NCI-H446 (cell line): ENCODE results near the gene CDYL.
A peak's percentile ranks its signal among the peaks of the same experiment; 100 is the strongest.
"Not testable (repeated sequence)": the region's sequence is repeated elsewhere in the genome, so short reads cannot be mapped to it uniquely, and the experiment has no call there.

Source experiments
- DNase-seq, 2 experiments: peaks; one replicate each; lab custom pipeline; 2025; lab: John Stamatoyannopoulos, UW

The CDYL gene

GRCh38 chr6:5003604-5004372, 227.6 kb downstream of the CDYL start, which contains the start of gene RPP40:
RPP40 (minus strand) TSS chr6:5004037; CDS start chr6:5004002, 35 bp downstream.
- peak; percentile 96 to 97 for DNase-seq

- no peak for DNase-seq
These were observed 228.3 kb downstream of the CDYL start for GRCh38 chr6:5004373-5005037.

GRCh38 chr6:5005038-5005433, 228.8 kb downstream of the CDYL start:
- DNase-seq = not testable (repeated sequence)
